Mucosa of descending colon (tissue), 3 donors: ENCODE data around the gene ACTR1A. TPM values are rescaled to one million over a fixed set of nuclear protein-coding genes. Genes with fewer than 3 reads are reported as not detected.
A peak's percentile ranks its signal among the peaks of the same experiment; 100 is the strongest.

Experiments
- ATAC-seq: fragments of 200-7000 bp; cut with Tn5 transposase; one replicate; pipeline ENCODE4 v1.9.1; 2020; ENCODE audit warnings: mild to moderate bottlenecking, moderate library complexity
- DNase-seq, 3 donors: peaks; one replicate each; pipeline ENCODE4 v3.0.0-alpha.2; 2020
- H3K36me3 ChIP-seq: fragments of 200-600 bp; one replicate; pipeline ENCODE4 v1.8.0; 2021; ENCODE audit warnings: low read depth, mild to moderate bottlenecking
- H3K4me1 ChIP-seq: fragments of 200-600 bp; one replicate; pipeline ENCODE4 v1.8.0; 2021; ENCODE audit warnings: low read depth, mild to moderate bottlenecking
- H3K4me3 ChIP-seq: fragments of 200-600 bp; one replicate; pipeline ENCODE4 v1.8.0; 2021; ENCODE audit warnings: mild to moderate bottlenecking
- H3K9me3 ChIP-seq: fragments of 200-600 bp; one replicate; pipeline ENCODE4 v1.8.0; 2021; ENCODE audit warnings: mild to moderate bottlenecking
- intact Hi-C, 2 donors: fragments of 100-400 bp; cut with DNase I in 1 of 2; cut with micrococcal nuclease in 1 of 2; formaldehyde crosslinking; loops; one replicate each; pipeline versions ENCODE4 v1.11.0 to v1.11.1; 2022; cut with DNase I, micrococcal nuclease
- long read RNA-seq, 2 donors: library from polyadenylated mRNA; unstranded; transcript quantifications; one replicate each; pipeline ENCODE4 v2.0.0, GENCODE V29; 2019 to 2021
- total RNA-seq, 3 donors: library from RNA; stranded (reverse); fragmentation: NEBNext Ultra II Directional in 2 of 3; extraction: Animal tissue kit (Norgen Biotek cat#: 25700) in 2 of 3; gene quantifications; one replicate each; pipeline versions ENCODE4 v1.2.1 to v1.2.4, GENCODE V29; 2021 to 2023
- TF ChIP-seq, protein P1 (sequence below): fragments of 200-600 bp; IDR thresholded peaks from one replicate; pipeline ENCODE4 v1.8.0; 2022; ENCODE audit warnings: antibody characterized with exemption, mild to moderate bottlenecking
- donor health status: DM: no; HTN: no; CAD: no; lungs with moderate emphysema.
- donor health status: DM: no; HTN: no; CAD: no.
- donor health status: DM: no; HTN: yes; CAD: no.

Gene ACTR1A
- total RNA-seq, result 100 to 1,000 TPM in 1 of 3 donors, 10 to 100 TPM in 2; 70.6 to 121 (median 77.7) TPM
- long read RNA-seq, donor 1, transcript ACTR1A-201 (11 exons, 2,829 nt), result major isoform, 212 of 254 reads
- long read RNA-seq, donor 1, partial matches to known transcripts, result 27 of 254 reads
- long read RNA-seq, donor 1, other reads (novel, unspliced or antisense), result 14 of 254 reads
- long read RNA-seq, donor 2, transcript ACTR1A-201 (11 exons, 2,829 nt), result major isoform, 63 of 80 reads
- long read RNA-seq, donor 2, partial matches to known transcripts, result 2 of 80 reads
- long read RNA-seq, donor 2, other reads (novel, unspliced or antisense), result 15 of 80 reads

DNA sequence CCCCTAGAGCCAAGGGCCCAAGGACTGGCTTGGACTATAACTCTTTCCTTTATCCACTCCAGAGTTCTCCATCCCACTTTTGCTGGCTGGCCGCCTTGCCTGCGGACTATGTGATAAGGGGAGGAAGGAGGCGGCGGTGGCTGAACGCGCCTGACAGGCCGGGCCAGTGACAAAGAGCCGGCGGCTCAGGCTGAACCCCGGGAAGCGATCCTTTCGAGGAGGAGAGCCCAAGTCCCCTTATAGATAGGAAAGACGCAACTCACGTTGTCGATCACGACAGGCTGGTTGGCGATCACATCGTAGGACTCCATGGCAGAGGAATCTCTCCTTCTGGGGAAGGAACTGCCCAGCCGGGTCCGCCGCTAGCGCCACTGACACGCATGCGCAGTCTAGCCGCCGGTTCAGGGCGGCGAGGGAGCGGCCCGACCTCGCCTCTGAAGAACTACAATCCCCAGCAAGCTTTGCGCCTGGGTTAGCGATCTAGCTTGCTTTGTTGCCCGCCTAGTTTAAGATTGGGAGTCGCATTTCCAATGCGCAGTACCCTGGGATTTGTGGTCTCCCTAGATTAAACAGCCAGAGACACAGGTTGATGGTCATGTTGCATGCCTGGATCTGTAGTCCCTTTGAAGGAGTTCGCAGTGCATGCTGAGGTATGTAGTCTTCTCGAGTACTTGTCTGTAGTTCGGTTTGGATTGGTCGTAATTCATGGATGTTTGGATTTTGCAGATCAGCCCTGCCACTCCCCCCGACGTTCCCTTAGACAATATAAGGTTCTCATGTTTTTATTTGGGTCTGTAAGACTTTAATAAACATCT lies at the start of gene ACTR1A:
TSS of gene ACTR1A (minus strand) at position 376 of the 815 bp plus-strand sequence. CDS start at position 311, 65 bp downstream.
- Histone ChIP-seq H3K36me3 (peaks cover 4% of the 10 kb centered on the region), H3K9me3 (no peaks in the 10 kb centered on the region), H3K4me1 (peaks cover 16% of the 10 kb centered on the region), H3K4me3 (peak within 1 kb of the TSS; percentile 66)
- TF ChIP-seq, protein P1, sequence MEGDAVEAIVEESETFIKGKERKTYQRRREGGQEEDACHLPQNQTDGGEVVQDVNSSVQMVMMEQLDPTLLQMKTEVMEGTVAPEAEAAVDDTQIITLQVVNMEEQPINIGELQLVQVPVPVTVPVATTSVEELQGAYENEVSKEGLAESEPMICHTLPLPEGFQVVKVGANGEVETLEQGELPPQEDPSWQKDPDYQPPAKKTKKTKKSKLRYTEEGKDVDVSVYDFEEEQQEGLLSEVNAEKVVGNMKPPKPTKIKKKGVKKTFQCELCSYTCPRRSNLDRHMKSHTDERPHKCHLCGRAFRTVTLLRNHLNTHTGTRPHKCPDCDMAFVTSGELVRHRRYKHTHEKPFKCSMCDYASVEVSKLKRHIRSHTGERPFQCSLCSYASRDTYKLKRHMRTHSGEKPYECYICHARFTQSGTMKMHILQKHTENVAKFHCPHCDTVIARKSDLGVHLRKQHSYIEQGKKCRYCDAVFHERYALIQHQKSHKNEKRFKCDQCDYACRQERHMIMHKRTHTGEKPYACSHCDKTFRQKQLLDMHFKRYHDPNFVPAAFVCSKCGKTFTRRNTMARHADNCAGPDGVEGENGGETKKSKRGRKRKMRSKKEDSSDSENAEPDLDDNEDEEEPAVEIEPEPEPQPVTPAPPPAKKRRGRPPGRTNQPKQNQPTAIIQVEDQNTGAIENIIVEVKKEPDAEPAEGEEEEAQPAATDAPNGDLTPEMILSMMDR, result no peak
- peak; percentile 96 to 97 (median 96) for DNase-seq
- ATAC-seq, result peak; percentile 78
- intact Hi-C loops, result loop anchor here (5.0 to 10.0 kb wide), 2 partner anchors 80 to 82 kb away; no protein-coding TSS in a partner anchor

DNA sequence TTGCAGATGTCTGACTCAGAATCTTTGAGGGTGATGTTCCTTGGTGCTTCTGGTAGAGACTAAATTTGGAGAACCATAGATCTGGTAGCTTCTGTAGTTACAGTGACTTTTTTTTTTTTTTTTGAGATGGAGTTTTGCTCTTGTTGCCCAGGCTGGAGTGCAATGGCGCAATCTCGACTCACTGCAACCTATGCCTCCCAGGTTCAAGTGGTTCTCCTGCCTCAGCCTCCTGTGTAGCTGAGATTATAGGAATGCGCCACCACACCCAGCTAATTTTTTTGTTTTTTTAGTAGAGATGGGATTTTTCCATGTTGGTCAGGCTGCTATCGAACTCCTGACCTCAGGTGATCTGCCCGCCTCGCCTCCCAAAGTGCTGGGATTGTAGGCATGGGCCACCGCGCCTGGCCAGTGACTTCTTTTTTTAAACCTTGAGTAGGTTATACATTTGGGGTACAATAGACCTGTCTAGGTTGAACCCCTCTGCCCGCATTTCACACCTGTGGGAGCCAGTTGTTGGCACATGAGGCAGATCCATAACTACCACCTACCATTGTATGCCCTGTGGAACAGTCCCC lies 48.2 kb upstream of the ACTR1A start:
- Histone ChIP-seq H3K4me3 (no peak overlapping the region), H3K4me1 (peaks cover 4% of the 10 kb centered on the region), H3K36me3 (no peaks in the 10 kb centered on the region), H3K9me3 (no peaks in the 10 kb centered on the region)
- ATAC-seq, result no peak
- intact Hi-C loops, result no loop called here
- DNase-seq, result no peak
- TF ChIP-seq, protein P1, result no peak

DNA sequence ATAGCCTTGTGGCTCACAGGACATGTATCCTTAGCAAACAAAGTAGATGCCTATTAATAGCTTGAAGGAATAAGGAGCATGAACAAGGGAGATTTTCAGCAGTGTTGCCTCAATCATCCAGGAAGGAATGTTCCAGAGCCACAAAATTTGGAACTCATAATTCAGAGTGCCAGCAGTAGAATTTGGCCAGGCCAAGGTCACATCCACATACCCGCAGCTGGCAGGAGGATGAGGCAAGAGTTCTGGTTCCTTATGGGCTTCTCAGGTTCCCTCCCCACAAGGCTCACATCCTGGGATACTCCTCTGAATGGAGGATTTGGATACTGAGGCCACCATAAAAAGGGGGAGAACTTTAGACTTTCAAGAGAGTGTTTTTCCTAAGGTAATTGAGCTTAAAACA lies 47.0 kb upstream of the ACTR1A start:
- ATAC-seq (no peak), DNase-seq (no peak)
- Histone ChIP-seq H3K36me3 (no peaks in the 10 kb centered on the region), H3K4me3 (no peak overlapping the region), H3K4me1 (peaks cover 4% of the 10 kb centered on the region), H3K9me3 (no peaks in the 10 kb centered on the region)
- TF ChIP-seq, protein P1, result no peak
- intact Hi-C loops, result no loop called here

DNA sequence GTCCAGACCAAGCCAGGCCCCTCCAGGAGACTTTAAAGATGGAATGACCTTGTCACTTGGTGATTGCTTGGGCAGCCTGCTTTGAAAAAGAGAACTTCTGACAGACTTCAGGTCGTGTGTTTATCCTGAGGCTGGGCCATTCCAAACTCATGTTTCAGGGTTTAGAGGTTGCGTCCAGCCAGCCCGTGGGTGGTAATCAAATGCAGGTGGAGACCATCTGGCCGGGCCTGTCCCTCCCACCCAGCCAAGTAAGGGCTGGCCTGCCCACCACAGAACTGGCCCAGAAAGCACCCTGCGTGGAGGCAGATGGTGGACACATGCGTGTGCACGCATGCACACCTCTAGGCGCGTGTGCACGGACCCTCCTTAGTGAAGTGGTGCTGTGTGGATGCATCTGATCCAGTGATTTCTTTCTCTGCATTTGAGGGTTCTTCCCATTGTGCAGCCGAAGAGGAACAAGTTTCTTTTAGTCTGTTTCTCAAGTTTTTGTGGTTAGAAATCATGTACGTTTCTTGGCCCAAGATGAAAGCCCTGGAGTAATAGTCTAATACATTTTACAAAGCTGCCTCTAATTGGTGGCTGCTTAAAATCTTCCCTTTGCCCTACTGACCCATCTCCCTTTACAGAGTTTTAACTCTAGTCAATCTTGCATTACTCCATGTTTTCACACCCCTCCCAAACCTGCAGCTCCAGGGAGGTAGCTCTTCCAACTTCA lies 44.3 kb upstream of the ACTR1A start:
- DNase-seq (no peak), ATAC-seq (no peak)
- Histone ChIP-seq H3K4me1 (peaks cover 4% of the 10 kb centered on the region), H3K4me3 (no peak overlapping the region), H3K36me3 (no peaks in the 10 kb centered on the region), H3K9me3 (no peaks in the 10 kb centered on the region)
- intact Hi-C loops, result no loop called here
- TF ChIP-seq, protein P1, result no peak

DNA sequence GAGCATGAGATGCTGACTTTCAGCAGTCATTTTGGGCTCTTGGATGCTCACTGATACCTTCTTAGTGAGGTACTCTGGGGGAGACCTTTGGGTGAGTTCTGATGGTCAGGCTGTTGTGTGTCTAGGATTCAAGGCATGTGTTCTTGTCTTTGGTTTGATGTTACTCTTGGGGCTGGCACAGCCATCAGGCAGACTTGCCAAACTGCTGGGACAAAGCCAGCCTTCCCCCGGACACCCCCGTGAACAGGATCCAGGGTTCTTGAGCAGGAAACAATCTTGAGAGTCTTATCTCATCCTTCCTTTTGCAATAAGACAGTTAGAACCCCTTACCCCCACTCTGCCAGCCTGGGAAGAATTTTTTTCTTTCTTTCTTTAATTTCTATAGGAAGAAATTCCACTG lies 43.5 kb upstream of the ACTR1A start:
- Histone ChIP-seq H3K36me3 (no peaks in the 10 kb centered on the region), H3K4me1 (peaks cover 4% of the 10 kb centered on the region), H3K4me3 (no peak overlapping the region), H3K9me3 (no peaks in the 10 kb centered on the region)
- DNase-seq (no peak), ATAC-seq (no peak)
- intact Hi-C loops, result no loop called here
- TF ChIP-seq, protein P1, result no peak
